Myocyte (in vitro differentiated cells): ENCODE measurements around the gene DYNC1I1. TPM values are rescaled to one million over a fixed set of nuclear protein-coding genes. Genes with fewer than 3 reads are reported as not detected.
A peak's percentile ranks its signal among the peaks of the same experiment; 100 is the strongest.

Source experiments
- DNase-seq: peaks from one replicate; pipeline ENCODE4 v3.0.0-alpha.2; 2012; ENCODE audit warnings: low read depth
- total RNA-seq: library from RNA; depleted of rRNA; stranded (reverse); fragments of >200 nt; gene quantifications from 2 replicates; pipeline ENCODE4 v1.2.3, GENCODE V29; 2014

The DYNC1I1 gene
- total RNA-seq, 1 donor from 2014 or later, result 1.6 TPM

- DNase-seq, result no peak
These were observed 16.5 kb downstream of the DYNC1I1 start for GRCh38 chr7:95788884-95789283.

GRCh38 chr7:95793658-95794057 lies 21.3 kb downstream of the DYNC1I1 start:
- no peak for DNase-seq

GRCh38 chr7:95794917-95795515 lies 22.7 kb downstream of the DYNC1I1 start:
- DNase-seq, result peak; percentile 40

- no peak for DNase-seq
These were observed 24.3 kb downstream of the DYNC1I1 start for GRCh38 chr7:95796617-95797016.

- no peak for DNase-seq
These were observed 26.1 kb downstream of the DYNC1I1 start for GRCh38 chr7:95798401-95798930.

- no peak for DNase-seq
These were observed 28.4 kb downstream of the DYNC1I1 start for GRCh38 chr7:95800787-95801186.

GRCh38 chr7:95802270-95802669 lies 29.9 kb downstream of the DYNC1I1 start:
- no peak for DNase-seq

- DNase-seq, result no peak
These were observed 31.7 kb downstream of the DYNC1I1 start for GRCh38 chr7:95804052-95804451.

- no peak for DNase-seq
These were observed 33.6 kb downstream of the DYNC1I1 start for GRCh38 chr7:95805909-95806308.

- DNase-seq, result no peak
These were observed 36.0 kb downstream of the DYNC1I1 start for GRCh38 chr7:95808396-95808795.

- no peak for DNase-seq
These were observed 39.6 kb downstream of the DYNC1I1 start for GRCh38 chr7:95811846-95812445.

- no peak for DNase-seq
These were observed 42.4 kb downstream of the DYNC1I1 start for GRCh38 chr7:95814721-95815120.

GRCh38 chr7:95817866-95818640 lies 45.7 kb downstream of the DYNC1I1 start:
- DNase-seq, result no peak

GRCh38 chr7:95820778-95821177 lies 48.4 kb downstream of the DYNC1I1 start:
- DNase-seq, result no peak

GRCh38 chr7:95822717-95823116 lies 50.4 kb downstream of the DYNC1I1 start:
- no peak for DNase-seq

GRCh38 chr7:95824616-95825015 lies 52.3 kb downstream of the DYNC1I1 start:
- DNase-seq, result no peak

- DNase-seq, result no peak
These were observed 56.8 kb downstream of the DYNC1I1 start for GRCh38 chr7:95828824-95829790.

GRCh38 chr7:95840953-95841950 lies 68.9 kb downstream of the DYNC1I1 start:
- DNase-seq, result peak; percentile 14

GRCh38 chr7:95843286-95843685 lies 70.9 kb downstream of the DYNC1I1 start:
- peak; percentile 20 for DNase-seq

- DNase-seq, result no peak
These were observed 72.7 kb downstream of the DYNC1I1 start for GRCh38 chr7:95845007-95845406.
